Melanocyte of skin (primary cell): Measurements from ENCODE around the gene HIF1A. TPM values are rescaled to one million over a fixed set of nuclear protein-coding genes. Genes with fewer than 3 reads are reported as not detected.

ENCODE experiments used
- total RNA-seq, 2 donors: library from RNA; depleted of rRNA; stranded (reverse); fragments of >200 nt; gene quantifications; 2 replicates each; pipeline ENCODE4 v1.2.3, GENCODE V29; 2012

The HIF1A gene
- 100 to 1,000 TPM; 140 to 149 TPM for total RNA-seq

GRCh38 chr14:61694830-61695694, at the start of gene HIF1A:
Gene HIF1A, plus strand, starts transcription at chr14:61695513. Its CDS starts 292 bp downstream, at chr14:61695805.

DNA sequence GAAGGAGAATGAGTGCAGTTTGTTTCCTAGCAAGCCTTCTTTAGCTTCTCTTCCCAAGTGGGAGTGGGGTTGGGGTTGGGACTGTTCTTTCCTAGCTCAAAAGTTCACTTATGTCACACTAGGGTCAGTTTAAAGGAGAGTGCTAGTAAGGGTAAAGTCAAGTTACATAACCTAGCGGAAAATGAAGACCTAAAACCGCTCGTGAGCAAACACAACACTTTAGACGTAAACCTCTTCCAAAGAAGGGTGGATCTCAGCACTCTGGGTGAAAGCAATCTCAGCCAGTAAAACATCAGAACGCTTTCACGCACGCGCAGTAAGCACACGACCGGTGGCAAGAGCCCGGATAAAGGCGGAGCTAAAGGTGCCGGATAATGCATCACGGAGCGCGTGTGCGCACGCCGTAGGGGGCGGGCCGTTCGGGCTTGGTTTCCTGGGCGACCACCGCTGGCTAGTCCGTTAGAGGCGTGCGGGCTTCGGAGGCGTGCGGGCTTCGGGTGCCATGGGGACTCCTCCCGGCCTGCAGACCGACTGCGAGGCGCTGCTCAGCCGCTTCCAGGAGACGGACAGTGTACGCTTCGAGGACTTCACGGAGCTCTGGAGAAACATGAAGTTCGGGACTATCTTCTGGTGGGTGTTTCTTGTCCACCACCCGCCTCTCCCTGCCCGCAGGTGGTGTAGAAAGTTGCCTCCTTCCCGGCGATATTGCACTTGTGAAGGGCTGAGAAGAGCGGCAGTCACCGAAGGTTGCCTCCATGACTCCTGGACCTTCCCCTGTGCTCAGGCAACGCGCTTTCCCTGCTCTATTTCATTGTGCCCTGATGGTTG, 66.9 kb downstream of the HIF1A start, which contains the start of gene SNAPC1:
TSS of gene SNAPC1 (plus strand) at position 462 of the 828 bp plus-strand sequence. CDS start at position 503, 41 bp downstream.

Other genes with a start within 250 kb of the HIF1A start
- 1 to 10 TPM; 5.9 to 9.7 TPM for gene SNAPC1, start 66.9 kb downstream of the HIF1A start, total RNA-seq
- gene SYT16, start 117.2 kb downstream of the HIF1A start, total RNA-seq: not detected